ENCODE measurements around the gene EIF5A.
A peak's percentile ranks its signal among the peaks of the same experiment; 100 is the strongest.

Gene EIF5A

GRCh38 chr17:7285679-7286078, 21.7 kb upstream of the EIF5A start:
- no peak for DNase-seq (ENCODE audit: low read depth)

GRCh38 chr17:7289256-7290032, 18.0 kb upstream of the EIF5A start:
- DNase-seq (ENCODE audit: low read depth): no peak

GRCh38 chr17:7290166-7290565, 17.3 kb upstream of the EIF5A start:
- no peak for DNase-seq (ENCODE audit: low read depth)

GRCh38 chr17:7290685-7291084, 16.7 kb upstream of the EIF5A start:
- no peak for DNase-seq (ENCODE audit: low read depth)

- DNase-seq (ENCODE audit: low read depth): no peak
Observed at GRCh38 chr17:7292194-7292593, 15.2 kb upstream of the EIF5A start.

- DNase-seq (ENCODE audit: low read depth): no peak
Observed at GRCh38 chr17:7292729-7293128, 14.7 kb upstream of the EIF5A start.

- DNase-seq (ENCODE audit: low read depth): no peak
Observed at GRCh38 chr17:7293159-7293558, 14.3 kb upstream of the EIF5A start.

- no peak for DNase-seq (ENCODE audit: low read depth)
Observed at GRCh38 chr17:7293816-7294613, 13.4 kb upstream of the EIF5A start.

- DNase-seq (ENCODE audit: low read depth): no peak
Observed at GRCh38 chr17:7294614-7295153, 12.7 kb upstream of the EIF5A start, which contains the start of gene YBX2. TSS of gene YBX2 (minus strand) at chr17:7294639. CDS start at chr17:7294500, 139 bp downstream.

GRCh38 chr17:7295230-7296180, 11.9 kb upstream of the EIF5A start:
- DNase-seq (ENCODE audit: low read depth): no peak

GRCh38 chr17:7296189-7296861, 11.1 kb upstream of the EIF5A start:
- DNase-seq (ENCODE audit: low read depth): no peak

- no peak for DNase-seq (ENCODE audit: low read depth)
Observed at GRCh38 chr17:7304179-7304578, 3.2 kb upstream of the EIF5A start.

GRCh38 chr17:7307686-7308624, 527 bp downstream of the EIF5A start:
- no peak for DNase-seq (ENCODE audit: low read depth)

- peak; percentile 76 for DNase-seq (ENCODE audit: low read depth)
Observed at GRCh38 chr17:7308625-7309433, 1.4 kb downstream of the EIF5A start.

GRCh38 chr17:7309628-7310027, 2.2 kb downstream of the EIF5A start:
- no peak for DNase-seq (ENCODE audit: low read depth)

- DNase-seq (ENCODE audit: low read depth): no peak
Observed at GRCh38 chr17:7311110-7311705, 3.8 kb downstream of the EIF5A start.

GRCh38 chr17:7312432-7313087, 5.1 kb downstream of the EIF5A start:
- DNase-seq (ENCODE audit: low read depth): no peak

Measured in HS-5 (cell line).